Measurements from ENCODE around the gene KCNJ16. TPM values are rescaled to one million over a fixed set of nuclear protein-coding genes. Genes with fewer than 3 reads are reported as not detected.

The KCNJ16 gene
- total and polyA plus RNA-seq, 4 donors, result 0.31 to 3.3 (median 0.67) TPM

DNA sequence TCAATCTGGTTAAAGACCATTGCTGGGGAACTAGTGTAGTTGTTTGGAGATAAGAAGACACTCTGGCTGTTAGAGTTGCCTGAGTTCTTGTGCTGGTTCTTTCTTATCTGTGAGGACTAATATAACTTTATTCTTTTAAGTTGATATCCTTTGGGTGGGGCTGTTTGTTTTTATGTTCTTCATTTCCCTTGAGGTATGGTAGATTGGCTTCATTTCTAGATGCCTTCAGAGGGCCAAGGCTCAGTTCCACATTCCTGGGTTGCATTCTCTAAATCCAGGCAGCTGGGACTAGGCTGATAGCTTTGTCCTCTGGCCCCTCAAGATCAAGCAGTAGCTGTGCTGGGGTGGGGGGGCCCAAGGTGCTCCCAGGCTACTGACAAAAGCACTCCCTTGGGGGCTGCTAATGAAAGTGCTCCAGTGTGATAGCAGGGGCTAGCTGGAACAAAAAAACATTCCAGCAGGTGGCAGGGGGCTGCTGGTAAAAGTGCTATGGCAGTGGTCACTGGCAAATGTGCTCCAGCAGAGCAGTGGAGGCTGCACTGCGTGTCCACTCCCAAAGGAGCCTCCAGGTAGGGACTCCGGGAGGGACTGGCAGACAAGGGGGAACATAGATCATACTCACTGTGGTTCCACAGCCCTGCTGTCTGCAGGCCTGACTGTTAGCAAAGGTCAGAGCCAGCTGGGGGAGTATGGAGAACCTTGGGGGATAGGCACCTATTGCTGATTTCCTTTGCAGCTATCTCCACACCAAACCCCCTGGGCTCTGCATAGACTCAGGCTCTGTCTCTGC is 45.9 kb upstream of the KCNJ16 start:
- peaks cover 0 to 2% (median 0%) of the 10 kb centered on the region in 4 donors for H3K27me3 ChIP-seq (ENCODE audit: control insufficient read depth in 4 of 4, insufficient read depth in 4 of 4, low read length in 3 of 4)
- 92% methylated on average over 2 of the region's 2 CpGs for WGBS
- no peak overlapping the region for H3K9ac ChIP-seq (ENCODE audit: low read depth in 1 of 2, low read length in 2 of 2)
- no peak for TF ChIP-seq YY1 (IDR thresholded peaks at IDR 0.05)
- TF ChIP-seq GABPA (IDR thresholded peaks at IDR 0.05 in 1 of 2, conservative IDR thresholded peaks at IDR 0.05 in 1 of 2), result no peak
- TF ChIP-seq HNF4G (IDR thresholded peaks at IDR 0.05), result no peak
- no peak for TF ChIP-seq HNF4A (conservative IDR thresholded peaks at IDR 0.05)
- TF ChIP-seq SP1 (IDR thresholded peaks at IDR 0.05), result no peak
- TF ChIP-seq CTCF (IDR thresholded peaks at IDR 0.05; ENCODE audit: low read depth, low read length, missing input control), result no peak
- no peak for TF ChIP-seq RXRA (IDR thresholded peaks at IDR 0.05)
- TF ChIP-seq EGR1 (IDR thresholded peaks at IDR 0.05; ENCODE audit: low read depth in 2 of 2), result no peak
- TF ChIP-seq NR2F2 (IDR thresholded peaks at IDR 0.05), result no peak
- no peak for TF ChIP-seq TAF1 (conservative IDR thresholded peaks at IDR 0.05)
- TF ChIP-seq RAD21 (IDR thresholded peaks at IDR 0.05), result no peak
- no peaks in the 10 kb centered on the region for H3K9me3 ChIP-seq (ENCODE audit: control insufficient read depth in 4 of 4, low read length in 3 of 4)
- H3K4me1 ChIP-seq (ENCODE audit: control insufficient read depth in 4 of 4, insufficient read depth in 4 of 4, low read length in 3 of 4), result no peaks in the 10 kb centered on the region
- H3K4me3 ChIP-seq (ENCODE audit: low read depth in 1 of 3, low read length in 3 of 3), result no peak overlapping the region
- H3K27ac ChIP-seq (ENCODE audit: low read depth in 1 of 2, low read length in 2 of 2), result no peak overlapping the region
- no peaks in the 10 kb centered on the region for H3K36me3 ChIP-seq (ENCODE audit: control insufficient read depth in 4 of 4, insufficient read depth in 3 of 4, low read depth in 1 of 4, low read length in 3 of 4)
- no peak for DNase-seq (ENCODE audit: low spot score)

DNA sequence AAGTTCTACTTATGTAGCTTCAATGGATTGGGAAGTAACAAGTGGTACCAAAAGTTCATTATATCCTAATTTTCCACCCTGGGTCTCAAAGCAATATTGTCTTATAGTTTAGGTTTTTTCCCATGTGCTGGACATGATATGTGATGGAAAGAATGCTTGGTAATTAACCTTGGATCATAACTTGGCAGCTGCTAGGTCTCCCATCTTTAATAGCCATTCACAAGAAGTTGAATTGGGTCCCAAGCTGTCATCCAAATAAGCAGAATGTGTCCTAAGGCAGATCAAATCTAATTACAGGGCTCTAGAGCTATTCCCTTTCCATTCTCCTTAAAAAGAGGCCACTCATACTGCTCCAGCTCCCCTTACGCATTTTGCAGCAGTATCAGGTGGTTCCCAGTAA is 44.7 kb upstream of the KCNJ16 start:
- Histone ChIP-seq H3K4me3 (ENCODE audit: low read depth in 1 of 3, low read length in 3 of 3) (no peak overlapping the region), H3K9ac (ENCODE audit: low read depth in 1 of 2, low read length in 2 of 2) (no peak overlapping the region), H3K9me3 (ENCODE audit: control insufficient read depth in 4 of 4, low read length in 3 of 4) (no peaks in the 10 kb centered on the region), H3K4me1 (ENCODE audit: control insufficient read depth in 4 of 4, insufficient read depth in 4 of 4, low read length in 3 of 4) (no peaks in the 10 kb centered on the region), H3K27me3 (ENCODE audit: control insufficient read depth in 4 of 4, insufficient read depth in 4 of 4, low read length in 3 of 4) (no peaks in the 10 kb centered on the region), H3K36me3 (ENCODE audit: control insufficient read depth in 4 of 4, insufficient read depth in 3 of 4, low read depth in 1 of 4, low read length in 3 of 4) (no peaks in the 10 kb centered on the region), H3K27ac (ENCODE audit: low read depth in 1 of 2, low read length in 2 of 2) (no peak overlapping the region)
- TF ChIP-seq GABPA (IDR thresholded peaks at IDR 0.05 in 1 of 2, conservative IDR thresholded peaks at IDR 0.05 in 1 of 2) (no peak), RXRA (IDR thresholded peaks at IDR 0.05) (no peak), YY1 (IDR thresholded peaks at IDR 0.05) (no peak), RAD21 (IDR thresholded peaks at IDR 0.05) (no peak), JUND (IDR thresholded peaks at IDR 0.05) (no peak), HNF4A (conservative IDR thresholded peaks at IDR 0.05) (no peak), FOXA1 (IDR thresholded peaks at IDR 0.05) (no peak), NR2F2 (IDR thresholded peaks at IDR 0.05) (no peak)
- TF ChIP-seq, protein P1, sequence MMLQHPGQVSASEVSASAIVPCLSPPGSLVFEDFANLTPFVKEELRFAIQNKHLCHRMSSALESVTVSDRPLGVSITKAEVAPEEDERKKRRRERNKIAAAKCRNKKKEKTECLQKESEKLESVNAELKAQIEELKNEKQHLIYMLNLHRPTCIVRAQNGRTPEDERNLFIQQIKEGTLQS (IDR thresholded peaks at IDR 0.05), result no peak
- TF ChIP-seq, protein P2, sequence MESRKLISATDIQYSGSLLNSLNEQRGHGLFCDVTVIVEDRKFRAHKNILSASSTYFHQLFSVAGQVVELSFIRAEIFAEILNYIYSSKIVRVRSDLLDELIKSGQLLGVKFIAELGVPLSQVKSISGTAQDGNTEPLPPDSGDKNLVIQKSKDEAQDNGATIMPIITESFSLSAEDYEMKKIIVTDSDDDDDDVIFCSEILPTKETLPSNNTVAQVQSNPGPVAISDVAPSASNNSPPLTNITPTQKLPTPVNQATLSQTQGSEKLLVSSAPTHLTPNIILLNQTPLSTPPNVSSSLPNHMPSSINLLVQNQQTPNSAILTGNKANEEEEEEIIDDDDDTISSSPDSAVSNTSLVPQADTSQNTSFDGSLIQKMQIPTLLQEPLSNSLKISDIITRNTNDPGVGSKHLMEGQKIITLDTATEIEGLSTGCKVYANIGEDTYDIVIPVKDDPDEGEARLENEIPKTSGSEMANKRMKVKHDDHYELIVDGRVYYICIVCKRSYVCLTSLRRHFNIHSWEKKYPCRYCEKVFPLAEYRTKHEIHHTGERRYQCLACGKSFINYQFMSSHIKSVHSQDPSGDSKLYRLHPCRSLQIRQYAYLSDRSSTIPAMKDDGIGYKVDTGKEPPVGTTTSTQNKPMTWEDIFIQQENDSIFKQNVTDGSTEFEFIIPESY (IDR thresholded peaks at IDR 0.05), result no peak
- TF ChIP-seq, protein P3, sequence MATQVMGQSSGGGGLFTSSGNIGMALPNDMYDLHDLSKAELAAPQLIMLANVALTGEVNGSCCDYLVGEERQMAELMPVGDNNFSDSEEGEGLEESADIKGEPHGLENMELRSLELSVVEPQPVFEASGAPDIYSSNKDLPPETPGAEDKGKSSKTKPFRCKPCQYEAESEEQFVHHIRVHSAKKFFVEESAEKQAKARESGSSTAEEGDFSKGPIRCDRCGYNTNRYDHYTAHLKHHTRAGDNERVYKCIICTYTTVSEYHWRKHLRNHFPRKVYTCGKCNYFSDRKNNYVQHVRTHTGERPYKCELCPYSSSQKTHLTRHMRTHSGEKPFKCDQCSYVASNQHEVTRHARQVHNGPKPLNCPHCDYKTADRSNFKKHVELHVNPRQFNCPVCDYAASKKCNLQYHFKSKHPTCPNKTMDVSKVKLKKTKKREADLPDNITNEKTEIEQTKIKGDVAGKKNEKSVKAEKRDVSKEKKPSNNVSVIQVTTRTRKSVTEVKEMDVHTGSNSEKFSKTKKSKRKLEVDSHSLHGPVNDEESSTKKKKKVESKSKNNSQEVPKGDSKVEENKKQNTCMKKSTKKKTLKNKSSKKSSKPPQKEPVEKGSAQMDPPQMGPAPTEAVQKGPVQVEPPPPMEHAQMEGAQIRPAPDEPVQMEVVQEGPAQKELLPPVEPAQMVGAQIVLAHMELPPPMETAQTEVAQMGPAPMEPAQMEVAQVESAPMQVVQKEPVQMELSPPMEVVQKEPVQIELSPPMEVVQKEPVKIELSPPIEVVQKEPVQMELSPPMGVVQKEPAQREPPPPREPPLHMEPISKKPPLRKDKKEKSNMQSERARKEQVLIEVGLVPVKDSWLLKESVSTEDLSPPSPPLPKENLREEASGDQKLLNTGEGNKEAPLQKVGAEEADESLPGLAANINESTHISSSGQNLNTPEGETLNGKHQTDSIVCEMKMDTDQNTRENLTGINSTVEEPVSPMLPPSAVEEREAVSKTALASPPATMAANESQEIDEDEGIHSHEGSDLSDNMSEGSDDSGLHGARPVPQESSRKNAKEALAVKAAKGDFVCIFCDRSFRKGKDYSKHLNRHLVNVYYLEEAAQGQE (IDR thresholded peaks at IDR 0.05), result no peak
- TF ChIP-seq, protein P4, sequence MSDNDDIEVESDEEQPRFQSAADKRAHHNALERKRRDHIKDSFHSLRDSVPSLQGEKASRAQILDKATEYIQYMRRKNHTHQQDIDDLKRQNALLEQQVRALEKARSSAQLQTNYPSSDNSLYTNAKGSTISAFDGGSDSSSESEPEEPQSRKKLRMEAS (IDR thresholded peaks at IDR 0.05), result no peak
- no peak for DNase-seq (ENCODE audit: low spot score)
- 96% methylated on average over 1 of the region's 1 CpG for WGBS
